22Rv1 (cell line): Measurements from ENCODE around the gene GVQW3.

Source experiments
- ZFX ChIP-seq: fragments of 450-650 bp; IDR thresholded peaks from 2 replicates; pipeline ENCODE4 v1.6.1; 2017; ENCODE audit warnings: antibody characterized with exemption, borderline replicate concordance
- TF ChIP-seq, protein P1 (sequence below): fragments of 450-650 bp; IDR thresholded peaks from 2 replicates; pipeline ENCODE4 v1.5.1; 2017; ENCODE audit warnings: mild to moderate bottlenecking

DNA sequence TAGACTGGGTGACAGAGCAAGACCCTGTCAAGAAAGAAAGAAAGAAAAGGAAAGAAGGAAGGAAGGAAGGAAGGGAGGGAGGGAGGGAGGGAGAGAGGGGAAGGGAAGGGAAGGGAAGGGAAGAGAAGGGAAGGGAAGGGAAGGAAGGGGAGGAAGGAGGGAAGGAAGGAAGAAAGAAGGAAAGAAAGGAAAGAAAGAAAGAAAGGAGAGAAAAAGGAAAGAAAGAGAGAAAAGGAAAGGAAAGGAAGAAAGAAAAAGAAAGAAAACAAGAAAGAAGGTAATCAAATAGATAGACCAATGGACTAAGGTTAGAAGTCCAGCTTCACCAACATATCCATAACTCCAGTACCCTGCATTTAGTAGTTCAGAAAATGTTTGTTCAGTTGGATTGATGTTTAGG is 45.5 kb downstream of the GVQW3 start:
- TF ChIP-seq, protein P1, sequence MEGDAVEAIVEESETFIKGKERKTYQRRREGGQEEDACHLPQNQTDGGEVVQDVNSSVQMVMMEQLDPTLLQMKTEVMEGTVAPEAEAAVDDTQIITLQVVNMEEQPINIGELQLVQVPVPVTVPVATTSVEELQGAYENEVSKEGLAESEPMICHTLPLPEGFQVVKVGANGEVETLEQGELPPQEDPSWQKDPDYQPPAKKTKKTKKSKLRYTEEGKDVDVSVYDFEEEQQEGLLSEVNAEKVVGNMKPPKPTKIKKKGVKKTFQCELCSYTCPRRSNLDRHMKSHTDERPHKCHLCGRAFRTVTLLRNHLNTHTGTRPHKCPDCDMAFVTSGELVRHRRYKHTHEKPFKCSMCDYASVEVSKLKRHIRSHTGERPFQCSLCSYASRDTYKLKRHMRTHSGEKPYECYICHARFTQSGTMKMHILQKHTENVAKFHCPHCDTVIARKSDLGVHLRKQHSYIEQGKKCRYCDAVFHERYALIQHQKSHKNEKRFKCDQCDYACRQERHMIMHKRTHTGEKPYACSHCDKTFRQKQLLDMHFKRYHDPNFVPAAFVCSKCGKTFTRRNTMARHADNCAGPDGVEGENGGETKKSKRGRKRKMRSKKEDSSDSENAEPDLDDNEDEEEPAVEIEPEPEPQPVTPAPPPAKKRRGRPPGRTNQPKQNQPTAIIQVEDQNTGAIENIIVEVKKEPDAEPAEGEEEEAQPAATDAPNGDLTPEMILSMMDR, result no peak
- TF ChIP-seq ZFX, result no peak
